ENCODE results near the gene C1QTNF1. TPM values are rescaled to one million over a fixed set of nuclear protein-coding genes. Genes with fewer than 3 reads are reported as not detected.

Gene C1QTNF1
- total and polyA plus RNA-seq, 2 experiments from 2014 or later: 9.5 to 13.3 TPM

DNA sequence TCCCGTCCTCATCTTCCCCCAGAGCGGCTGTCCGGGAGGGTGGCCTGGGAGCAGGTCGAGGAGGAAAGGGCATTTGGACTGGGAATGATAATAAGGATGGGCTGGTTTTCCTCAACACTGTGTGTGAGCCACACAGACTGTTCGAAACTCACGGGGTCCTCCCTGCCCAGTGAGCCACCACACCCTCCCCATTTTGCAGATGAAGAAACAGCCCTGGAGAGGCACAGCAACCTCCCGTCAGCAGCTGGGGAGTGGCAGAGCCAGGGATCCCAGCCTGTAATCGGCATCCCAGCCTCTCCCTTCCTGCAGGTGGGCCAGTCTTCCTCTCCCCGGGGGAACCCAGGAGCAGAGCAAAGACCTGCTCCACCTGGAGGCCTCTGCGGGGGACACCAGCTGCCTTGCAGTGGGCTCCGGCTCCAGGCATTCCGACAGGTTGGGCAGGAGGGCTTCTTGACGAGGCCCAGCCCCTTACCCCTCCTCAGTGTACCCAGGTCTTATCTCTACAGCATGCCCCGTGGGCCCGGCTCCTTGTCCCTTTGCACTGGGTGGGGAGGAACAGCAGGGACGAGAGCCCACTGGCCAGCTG lies 74.4 kb downstream of the C1QTNF1 start:
- no peak overlapping the region for H3K4me2 ChIP-seq
- no peak for TF ChIP-seq EZH2 (IDR thresholded peaks at IDR 0.05; ENCODE audit: borderline replicate concordance)
- TF ChIP-seq EZH2phosphoT487 (IDR thresholded peaks at IDR 0.05; ENCODE audit: low read depth, severe bottlenecking, unreplicated experiment): no peak
- TF ChIP-seq, protein P1, sequence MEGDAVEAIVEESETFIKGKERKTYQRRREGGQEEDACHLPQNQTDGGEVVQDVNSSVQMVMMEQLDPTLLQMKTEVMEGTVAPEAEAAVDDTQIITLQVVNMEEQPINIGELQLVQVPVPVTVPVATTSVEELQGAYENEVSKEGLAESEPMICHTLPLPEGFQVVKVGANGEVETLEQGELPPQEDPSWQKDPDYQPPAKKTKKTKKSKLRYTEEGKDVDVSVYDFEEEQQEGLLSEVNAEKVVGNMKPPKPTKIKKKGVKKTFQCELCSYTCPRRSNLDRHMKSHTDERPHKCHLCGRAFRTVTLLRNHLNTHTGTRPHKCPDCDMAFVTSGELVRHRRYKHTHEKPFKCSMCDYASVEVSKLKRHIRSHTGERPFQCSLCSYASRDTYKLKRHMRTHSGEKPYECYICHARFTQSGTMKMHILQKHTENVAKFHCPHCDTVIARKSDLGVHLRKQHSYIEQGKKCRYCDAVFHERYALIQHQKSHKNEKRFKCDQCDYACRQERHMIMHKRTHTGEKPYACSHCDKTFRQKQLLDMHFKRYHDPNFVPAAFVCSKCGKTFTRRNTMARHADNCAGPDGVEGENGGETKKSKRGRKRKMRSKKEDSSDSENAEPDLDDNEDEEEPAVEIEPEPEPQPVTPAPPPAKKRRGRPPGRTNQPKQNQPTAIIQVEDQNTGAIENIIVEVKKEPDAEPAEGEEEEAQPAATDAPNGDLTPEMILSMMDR (IDR thresholded peaks at IDR 0.05; ENCODE audit: poor library complexity): no peak
- H3K4me1 ChIP-seq (ENCODE audit: insufficient read depth): no peaks in the 10 kb centered on the region
- no peaks in the 10 kb centered on the region for H3K9me3 ChIP-seq (ENCODE audit: low read depth)
- H3K4me3 ChIP-seq: no peak overlapping the region
- no peaks in the 10 kb centered on the region for H3K9me2 ChIP-seq (replicated peaks; ENCODE audit: insufficient read depth)
- 56% methylated on average over 16 of the region's 16 CpGs for WGBS (ENCODE audit: low lambda C conversion rate, missing lambda C conversion rate)
- H3K36me3 ChIP-seq (replicated peaks; ENCODE audit: insufficient read depth, low read depth): no peaks in the 10 kb centered on the region
- peaks cover 13% of the 10 kb centered on the region for H3K27me3 ChIP-seq
- no peaks in the 10 kb centered on the region for H3K79me2 ChIP-seq
- DNase-seq (ENCODE audit: low spot score): no peak
- H3K27ac ChIP-seq: no peak overlapping the region
- H4K20me1 ChIP-seq (ENCODE audit: insufficient read depth, poor library complexity, severe bottlenecking): no peaks in the 10 kb centered on the region
- H2AFZ ChIP-seq: no peak overlapping the region

Other genes starting within 250 kb of the C1QTNF1 start
- gene CYTH1, start 241.9 kb upstream of the C1QTNF1 start, total RNA-seq: 37.5 and 44.4 TPM in 2 replicates
- 38.5 and 47.6 TPM in 2 replicates for gene CYTH1, start 241.9 kb upstream of the C1QTNF1 start, polyA plus RNA-seq
- 17.7 and 20.9 TPM in 2 replicates for gene USP36, start 183.4 kb upstream of the C1QTNF1 start, total RNA-seq
- gene USP36, start 183.4 kb upstream of the C1QTNF1 start, polyA plus RNA-seq: 26.2 and 31.6 TPM in 2 replicates
- 0.44 and 0.97 TPM in 2 replicates for gene CEP295NL, start 121.0 kb upstream of the C1QTNF1 start, total RNA-seq
- 0.17 and 0.91 TPM in 2 replicates for gene CEP295NL, start 121.0 kb upstream of the C1QTNF1 start, polyA plus RNA-seq
- 54.7 and 63.3 TPM in 2 replicates for gene TIMP2, start 98.8 kb upstream of the C1QTNF1 start, total RNA-seq
- gene TIMP2, start 98.8 kb upstream of the C1QTNF1 start, polyA plus RNA-seq: 20.9 and 23.3 TPM in 2 replicates
- 224 and 305 TPM in 2 replicates for gene LGALS3BP, start 44.2 kb upstream of the C1QTNF1 start, total RNA-seq
- gene LGALS3BP, start 44.2 kb upstream of the C1QTNF1 start, polyA plus RNA-seq: 787 and 811 TPM in 2 replicates
- 32.8 and 36.1 TPM in 2 replicates for gene CANT1, start 14.4 kb upstream of the C1QTNF1 start, total RNA-seq
- 33.0 and 34.1 TPM in 2 replicates for gene CANT1, start 14.4 kb upstream of the C1QTNF1 start, polyA plus RNA-seq
- gene ENGASE, start 50.7 kb downstream of the C1QTNF1 start, total RNA-seq: 17.5 and 34.0 TPM in 2 replicates
- 24.4 and 46.2 TPM in 2 replicates for gene ENGASE, start 50.7 kb downstream of the C1QTNF1 start, polyA plus RNA-seq

All from hepatocyte (in vitro differentiated cells).